HG03439 (cell line): ENCODE results near the gene LITAF.
"Not testable (repeated sequence)": the region's sequence is repeated elsewhere in the genome, so short reads cannot be mapped to it uniquely, and the experiment has no call there.

Experiments
- ATAC-seq: cut with Tn5 transposase; IDR thresholded peaks from one replicate; pipeline ENCODE4 v1.9.1; 2021; ENCODE audit warnings: mild to moderate bottlenecking, moderate library complexity; ENCODE audit not compliant: unreplicated experiment

The LITAF gene

DNA sequence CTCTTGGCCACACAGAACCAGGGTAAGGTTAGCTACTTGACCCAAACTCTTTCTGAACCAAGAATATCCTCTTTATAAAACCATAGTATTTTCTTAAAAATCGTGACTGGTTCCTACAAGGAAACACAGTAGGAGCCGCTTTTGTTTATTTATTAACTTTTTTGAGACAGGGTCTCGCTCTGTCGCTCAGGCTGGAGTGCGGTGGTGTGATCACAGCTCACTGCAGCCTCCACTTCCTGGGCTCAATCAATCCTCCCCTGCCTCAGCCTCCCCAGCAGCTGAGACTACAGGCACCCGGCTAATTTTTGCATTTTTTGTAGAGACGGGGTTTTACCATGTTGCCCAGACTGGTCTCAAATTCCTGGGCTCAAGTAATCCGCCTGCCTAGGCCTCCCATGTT is 14.7 kb upstream of the LITAF start:
- no peak for ATAC-seq

DNA sequence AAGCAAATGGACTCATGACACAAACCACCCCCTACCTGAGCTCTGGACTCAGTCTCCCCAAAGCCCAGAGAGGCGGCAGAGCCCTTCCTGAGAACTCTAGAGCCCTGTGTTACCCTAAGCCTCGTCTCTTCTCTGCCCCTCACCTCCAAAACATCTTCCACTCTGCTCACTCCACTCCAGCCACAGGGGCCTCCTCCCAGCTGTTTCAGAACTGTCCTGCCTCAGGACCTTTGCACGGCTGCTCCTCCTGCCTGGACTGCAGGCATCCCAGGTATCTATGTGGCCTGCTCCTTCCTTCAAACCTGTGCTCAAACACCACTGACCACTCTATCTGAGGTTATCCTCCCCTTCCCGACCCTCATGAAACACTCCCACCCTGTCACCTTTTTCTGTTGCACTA is 12.9 kb upstream of the LITAF start:
- no peak for ATAC-seq

- ATAC-seq: no peak
Measured at GRCh38 chr16:11597235-11598095, 10.7 kb upstream of the LITAF start.

DNA sequence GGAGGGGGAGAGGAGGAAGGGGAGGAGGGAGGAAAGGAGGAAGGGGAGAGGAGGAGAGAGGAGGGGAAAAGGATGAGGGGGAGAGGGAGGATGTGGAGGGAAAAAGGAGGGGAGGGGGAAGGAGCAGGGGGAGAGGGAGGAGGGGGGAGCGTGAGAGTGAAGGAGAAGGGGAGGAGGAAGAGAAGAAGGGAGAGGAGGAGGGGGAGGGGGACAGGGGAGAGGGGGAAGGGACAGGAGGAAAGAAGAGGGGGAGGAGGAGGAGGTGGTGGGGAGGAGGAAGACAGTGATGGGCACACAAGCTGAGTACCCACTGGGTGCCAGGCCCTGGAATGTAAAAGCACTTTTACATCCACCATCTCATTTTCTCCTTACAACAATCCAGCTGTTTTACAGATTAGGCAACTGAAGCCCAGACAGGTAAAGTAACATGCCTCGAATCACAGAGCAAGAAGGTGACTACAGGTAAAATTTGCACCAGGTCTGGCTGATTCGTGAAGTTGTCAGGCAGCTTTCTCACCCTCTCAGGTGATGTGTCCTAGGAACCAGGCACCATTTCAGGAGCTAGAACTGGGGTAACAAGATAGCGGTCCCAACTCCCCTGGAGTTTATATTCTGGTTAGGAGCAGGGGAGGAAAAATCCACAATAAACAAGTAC is 10.0 kb upstream of the LITAF start:
- no peak for ATAC-seq

DNA sequence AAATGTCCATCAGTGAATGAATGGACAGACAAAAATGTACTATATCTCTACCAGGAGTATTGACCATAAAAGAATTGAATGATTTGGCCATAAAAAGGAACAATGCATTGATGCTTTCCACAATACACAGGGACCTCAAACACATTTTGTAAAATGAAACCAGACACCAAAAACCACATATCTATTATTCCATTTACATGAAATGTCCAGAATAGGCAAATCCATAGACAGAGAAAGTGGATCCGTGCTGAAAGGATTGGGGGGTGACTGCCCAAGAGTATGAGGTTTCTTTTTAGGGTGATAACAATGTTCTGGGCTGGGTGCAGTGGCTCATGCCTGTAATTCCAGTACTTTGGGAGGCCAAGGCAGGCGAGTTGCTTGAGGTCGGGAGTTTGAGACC is 6.9 kb upstream of the LITAF start:
- ATAC-seq: no peak

DNA sequence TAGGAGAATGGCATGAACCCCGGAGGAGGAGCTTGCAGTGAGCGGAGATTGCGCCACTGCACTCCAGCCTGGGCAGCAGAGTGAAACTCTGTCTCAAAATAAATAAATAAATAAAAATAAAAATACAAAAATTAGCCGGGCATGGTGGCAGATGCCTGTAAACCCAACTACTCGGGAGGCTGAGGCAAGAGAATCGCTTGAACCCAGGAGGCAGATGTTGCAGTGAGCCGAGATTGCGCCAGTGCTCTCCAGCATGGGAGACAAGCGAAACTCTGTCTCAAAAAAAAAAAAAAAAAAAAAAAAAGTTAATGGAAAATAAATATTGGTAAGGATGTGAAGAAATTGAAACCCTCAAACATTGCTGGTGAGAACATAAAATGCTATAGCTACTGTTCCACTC is 6.4 kb upstream of the LITAF start:
- ATAC-seq: not testable (repeated sequence)

GRCh38 chr16:11591630-11592029 is 4.9 kb upstream of the LITAF start:
- ATAC-seq: not testable (repeated sequence)

- ATAC-seq: no peak
Measured at GRCh38 chr16:11589198-11589550, 2.5 kb upstream of the LITAF start.

DNA sequence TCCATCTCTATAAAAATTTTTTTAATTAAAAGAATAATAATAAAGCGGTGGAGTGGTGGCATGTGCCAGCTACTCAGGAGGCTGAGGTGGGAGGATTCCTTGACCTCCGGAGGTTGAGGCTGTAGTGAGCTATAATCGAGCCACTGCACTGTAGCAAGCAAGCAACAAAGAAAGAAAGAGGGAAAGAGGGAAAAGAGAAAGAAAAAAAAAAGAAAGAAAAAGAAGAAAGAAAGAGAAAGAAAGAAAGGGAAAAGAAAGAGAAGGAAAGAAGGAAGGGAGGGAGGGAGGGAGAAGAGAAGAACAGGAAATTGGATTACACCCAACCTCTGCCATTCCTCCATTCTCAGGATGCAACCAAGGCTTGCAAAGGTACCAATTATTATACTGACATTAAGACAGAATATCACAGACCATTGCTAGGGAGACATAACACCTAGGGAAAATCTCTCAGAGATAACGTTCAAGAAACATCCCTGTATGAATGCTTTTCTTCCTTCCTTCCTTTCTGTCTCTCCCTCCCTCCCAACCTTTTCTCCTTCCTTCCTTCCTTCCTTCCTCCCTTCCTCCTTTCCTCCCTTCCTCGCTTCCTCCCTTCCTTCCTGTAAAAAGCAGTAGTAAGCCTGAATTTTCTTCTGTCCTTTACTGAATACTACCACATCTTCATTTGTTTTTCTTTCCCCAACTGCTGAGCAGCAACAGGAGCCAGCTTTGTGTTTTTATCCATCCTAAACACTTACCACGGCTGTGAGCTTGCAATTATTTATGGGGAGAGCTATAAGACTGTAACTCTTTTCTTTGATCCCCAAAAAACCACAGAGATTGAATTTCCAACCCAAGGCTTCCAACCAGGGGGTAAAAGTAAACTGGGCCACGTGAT is 1.8 kb upstream of the LITAF start:
- no peak for ATAC-seq

DNA sequence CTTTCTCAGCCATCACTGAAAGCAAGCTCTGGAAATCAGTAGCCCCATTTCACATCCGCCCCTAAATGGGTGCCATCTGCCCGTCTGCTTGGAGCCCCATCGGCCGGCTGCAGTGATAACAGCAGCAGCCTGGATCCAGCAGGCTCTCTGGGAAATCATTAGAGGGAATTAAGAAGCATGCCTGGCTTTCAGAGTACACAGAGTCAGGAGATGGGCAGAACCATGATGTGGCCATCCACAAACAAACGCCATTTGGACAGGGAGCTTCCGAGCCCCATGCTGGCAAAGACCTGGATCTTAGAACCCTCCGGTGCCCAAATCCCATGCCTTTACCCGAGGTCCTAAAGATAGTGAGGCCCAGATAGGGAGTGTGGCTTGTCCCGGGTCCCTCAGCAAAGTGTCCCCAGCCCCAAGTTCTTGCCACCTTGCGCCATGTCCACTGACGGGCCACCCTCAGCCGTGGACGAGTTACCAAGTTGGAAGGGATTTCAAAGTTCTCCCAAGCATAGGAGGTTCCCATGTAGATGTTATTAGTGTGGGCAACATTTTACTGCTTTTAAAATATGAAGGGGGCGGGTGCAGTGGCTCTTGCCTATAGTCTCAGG is 1.0 kb upstream of the LITAF start:
- ATAC-seq: no peak

- ATAC-seq: peak; percentile 12
Measured at GRCh38 chr16:11586378-11586855, 302 bp downstream of the LITAF start.

DNA sequence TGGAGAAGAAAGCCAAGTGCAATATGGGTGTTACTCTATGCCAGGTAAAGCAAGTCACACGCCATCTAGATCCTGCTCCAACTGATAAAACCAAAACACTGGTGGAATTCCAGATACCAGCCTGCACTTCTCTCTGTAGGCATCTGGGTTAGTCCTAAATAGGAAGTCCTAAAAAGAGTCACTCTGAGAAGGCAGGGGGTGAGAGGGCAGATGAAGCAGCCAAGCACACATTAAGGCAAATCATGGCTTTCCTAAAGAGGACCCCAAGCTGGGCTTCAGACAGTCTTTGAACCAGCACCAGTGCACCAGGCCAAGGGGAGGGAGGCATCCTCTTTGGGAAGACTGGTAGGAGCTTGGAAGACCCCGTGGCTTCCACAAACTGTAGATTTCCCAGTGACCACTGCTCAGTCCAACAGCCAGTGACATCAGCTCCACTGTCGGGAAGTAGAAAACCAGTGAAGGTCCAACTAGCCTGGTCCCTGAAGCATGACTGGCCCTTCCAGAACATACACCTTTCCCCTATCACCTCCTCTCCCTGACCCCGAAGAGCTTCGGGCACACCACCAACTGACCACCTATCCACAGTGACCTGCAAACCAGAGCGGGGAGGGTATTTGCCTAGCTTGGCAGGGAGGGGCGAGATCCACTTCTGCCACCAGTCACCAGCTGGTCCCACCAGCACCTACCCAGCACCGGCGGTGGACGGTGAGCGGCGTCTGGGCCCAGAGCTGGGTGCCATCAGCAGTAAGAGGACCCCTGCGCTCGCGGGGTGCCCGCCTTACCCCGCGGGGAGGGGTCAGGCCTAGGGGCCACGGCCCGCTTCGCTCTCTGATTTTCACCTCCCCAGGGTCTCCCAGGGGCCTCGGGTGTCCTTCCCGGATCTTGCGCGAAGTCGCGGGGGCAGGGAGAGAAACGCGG is 1.0 kb downstream of the LITAF start:
- peak; percentile 7 for ATAC-seq

DNA sequence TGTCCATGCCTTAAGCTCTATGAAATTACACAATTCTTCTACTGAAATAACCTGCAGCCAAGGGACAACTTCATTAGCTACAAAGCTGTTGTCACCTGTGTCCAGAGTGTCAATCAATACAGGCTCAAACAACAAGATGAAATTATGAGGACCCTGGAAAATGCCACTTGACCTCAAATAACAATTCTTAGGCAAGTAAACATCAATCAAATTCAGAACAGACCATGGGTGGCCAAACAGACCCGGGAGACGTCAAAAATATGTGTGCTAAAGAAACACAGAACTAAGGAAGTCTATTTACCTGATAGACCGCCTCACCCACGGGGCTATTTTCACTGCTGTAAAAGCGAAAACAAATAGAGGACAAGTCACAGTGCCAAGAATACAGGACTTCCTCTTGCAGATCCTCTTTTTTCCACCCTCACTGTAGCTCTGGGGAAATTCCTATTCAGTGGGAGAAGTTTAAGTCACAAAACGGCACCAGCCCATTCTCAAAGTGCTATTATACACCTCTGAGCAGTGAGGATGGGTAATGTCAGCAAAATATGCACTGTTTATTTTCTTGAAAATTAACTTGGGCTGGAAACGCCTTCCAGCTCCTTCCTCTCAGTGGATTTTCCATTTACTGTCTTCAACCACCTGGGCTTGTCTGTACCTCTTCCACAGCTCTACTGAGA is 2.7 kb downstream of the LITAF start:
- ATAC-seq: no peak

GRCh38 chr16:11583166-11583565 is 3.6 kb downstream of the LITAF start:
- ATAC-seq: no peak

DNA sequence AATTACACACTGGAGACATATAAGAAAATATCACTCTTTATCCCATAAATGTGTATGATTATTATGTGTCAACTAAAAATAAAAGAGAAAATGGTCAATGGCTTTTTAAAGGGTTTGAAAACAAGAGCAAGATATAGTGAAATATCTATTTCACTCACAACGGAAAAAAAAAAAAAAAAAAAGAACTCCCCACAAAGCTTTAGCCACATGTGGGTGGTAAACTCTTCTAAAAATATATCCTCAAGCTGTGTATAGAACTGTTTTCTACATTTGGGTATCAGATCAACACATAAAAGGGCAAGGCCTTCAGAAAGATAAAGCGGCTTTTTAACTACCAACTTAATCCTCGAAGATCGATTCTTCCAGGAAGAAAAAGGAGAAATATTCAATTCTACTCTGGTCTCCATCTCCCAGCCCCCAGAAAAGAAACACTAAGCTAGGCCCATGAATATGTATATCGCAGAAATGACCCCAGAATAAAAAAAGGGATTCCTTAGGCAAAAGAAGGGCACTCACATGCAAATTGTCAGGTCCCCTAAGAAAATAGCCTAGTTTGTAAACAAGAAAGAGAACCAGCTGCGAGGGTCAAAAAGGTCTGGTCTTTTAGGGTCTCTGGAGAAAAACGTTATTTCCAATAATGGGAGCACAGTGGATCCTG is 4.4 kb downstream of the LITAF start:
- ATAC-seq: no peak

- ATAC-seq: no peak
Measured at GRCh38 chr16:11581678-11582077, 5.0 kb downstream of the LITAF start.

GRCh38 chr16:11580451-11581086 is 6.2 kb downstream of the LITAF start:
- ATAC-seq: no peak

GRCh38 chr16:11577290-11577660 is 9.4 kb downstream of the LITAF start:
- ATAC-seq: not testable (repeated sequence)
